IMR-90 (cell line): ENCODE measurements around the gene FAM199X.
A peak's percentile ranks its signal among the peaks of the same experiment; 100 is the strongest.

Experiments
- CHD1 ChIP-seq: IDR thresholded peaks from 2 replicates; pipeline ENCODE4 v1.6.1; 2012; ENCODE audit warnings: low read depth, low read length, improper control_type of control experiment
- MAFK ChIP-seq: IDR thresholded peaks from 2 replicates; pipeline ENCODE4 v1.6.1; 2012; ENCODE audit warnings: low read depth, low read length, improper control_type of control experiment
- MXI1 ChIP-seq: IDR thresholded peaks from 2 replicates; pipeline ENCODE4 v1.6.1; 2012; ENCODE audit warnings: low read depth, mild to moderate bottlenecking, low read length, moderate library complexity, borderline replicate concordance
- POLR2A ChIP-seq: IDR thresholded peaks from 2 replicates; pipeline ENCODE4 v1.6.1; 2012; ENCODE audit warnings: mild to moderate bottlenecking, low read depth, low read length
- RAD21 ChIP-seq: IDR thresholded peaks from 2 replicates; pipeline ENCODE4 v1.6.1; 2012; ENCODE audit warnings: low read length, improper control_type of control experiment
- SMC3 ChIP-seq: fragments of 150-350 bp; IDR thresholded peaks from 2 replicates; pipeline ENCODE4 v1.6.1; 2016; ENCODE audit warnings: low read depth, mild to moderate bottlenecking, antibody characterized with exemption, low read length, moderate library complexity
- TF ChIP-seq, protein P1 (sequence below): conservative IDR thresholded peaks from 2 replicates; pipeline ENCODE4 v1.5.1; 2012; ENCODE audit warnings: mild to moderate bottlenecking, low read depth, low read length, improper control_type of control experiment
- TF ChIP-seq, protein P2 (sequence below): fragments of 150-350 bp; IDR thresholded peaks from 2 replicates; pipeline ENCODE4 v1.6.1; 2016; ENCODE audit warnings: low read depth, mild to moderate bottlenecking, low read length, moderate library complexity, borderline replicate concordance

GRCh38 chrX:104205548-104205947 is 39.3 kb downstream of the FAM199X start:
- TF ChIP-seq, protein P1, sequence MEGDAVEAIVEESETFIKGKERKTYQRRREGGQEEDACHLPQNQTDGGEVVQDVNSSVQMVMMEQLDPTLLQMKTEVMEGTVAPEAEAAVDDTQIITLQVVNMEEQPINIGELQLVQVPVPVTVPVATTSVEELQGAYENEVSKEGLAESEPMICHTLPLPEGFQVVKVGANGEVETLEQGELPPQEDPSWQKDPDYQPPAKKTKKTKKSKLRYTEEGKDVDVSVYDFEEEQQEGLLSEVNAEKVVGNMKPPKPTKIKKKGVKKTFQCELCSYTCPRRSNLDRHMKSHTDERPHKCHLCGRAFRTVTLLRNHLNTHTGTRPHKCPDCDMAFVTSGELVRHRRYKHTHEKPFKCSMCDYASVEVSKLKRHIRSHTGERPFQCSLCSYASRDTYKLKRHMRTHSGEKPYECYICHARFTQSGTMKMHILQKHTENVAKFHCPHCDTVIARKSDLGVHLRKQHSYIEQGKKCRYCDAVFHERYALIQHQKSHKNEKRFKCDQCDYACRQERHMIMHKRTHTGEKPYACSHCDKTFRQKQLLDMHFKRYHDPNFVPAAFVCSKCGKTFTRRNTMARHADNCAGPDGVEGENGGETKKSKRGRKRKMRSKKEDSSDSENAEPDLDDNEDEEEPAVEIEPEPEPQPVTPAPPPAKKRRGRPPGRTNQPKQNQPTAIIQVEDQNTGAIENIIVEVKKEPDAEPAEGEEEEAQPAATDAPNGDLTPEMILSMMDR, result no peak
- TF ChIP-seq POLR2A (no peak), CHD1 (no peak), RAD21 (no peak), SMC3 (no peak), MXI1 (no peak), MAFK (peak; percentile 78)
- TF ChIP-seq, protein P2, sequence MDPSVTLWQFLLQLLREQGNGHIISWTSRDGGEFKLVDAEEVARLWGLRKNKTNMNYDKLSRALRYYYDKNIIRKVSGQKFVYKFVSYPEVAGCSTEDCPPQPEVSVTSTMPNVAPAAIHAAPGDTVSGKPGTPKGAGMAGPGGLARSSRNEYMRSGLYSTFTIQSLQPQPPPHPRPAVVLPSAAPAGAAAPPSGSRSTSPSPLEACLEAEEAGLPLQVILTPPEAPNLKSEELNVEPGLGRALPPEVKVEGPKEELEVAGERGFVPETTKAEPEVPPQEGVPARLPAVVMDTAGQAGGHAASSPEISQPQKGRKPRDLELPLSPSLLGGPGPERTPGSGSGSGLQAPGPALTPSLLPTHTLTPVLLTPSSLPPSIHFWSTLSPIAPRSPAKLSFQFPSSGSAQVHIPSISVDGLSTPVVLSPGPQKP, result no peak
